ENCODE measurements around the gene TUBA3E.
"Not testable (repeated sequence)": the region's sequence is repeated elsewhere in the genome, so short reads cannot be mapped to it uniquely, and the experiment has no call there.

The TUBA3E gene

GRCh38 chr2:130229161-130229510, 30.9 kb upstream of the TUBA3E start:
- not testable (repeated sequence) for H3K9me3 ChIP-seq (ENCODE audit: control insufficient read depth, low read length); H3K4me1 ChIP-seq (ENCODE audit: control insufficient read depth, insufficient read depth, low read length, poor library complexity, severe bottlenecking); H3K27me3 ChIP-seq (replicated peaks; ENCODE audit: control insufficient read depth, insufficient read depth, low read length, poor library complexity, severe bottlenecking); H3K36me3 ChIP-seq (ENCODE audit: control insufficient read depth, insufficient read depth, low read length); H3K27ac ChIP-seq (ENCODE audit: insufficient read depth, low read length, poor library complexity, severe bottlenecking); H3K4me3 ChIP-seq (ENCODE audit: insufficient read depth, low read depth, low read length, poor library complexity, severe bottlenecking)
- DNase-seq, result peak in 1 of 3 donors; percentile 32

DNA sequence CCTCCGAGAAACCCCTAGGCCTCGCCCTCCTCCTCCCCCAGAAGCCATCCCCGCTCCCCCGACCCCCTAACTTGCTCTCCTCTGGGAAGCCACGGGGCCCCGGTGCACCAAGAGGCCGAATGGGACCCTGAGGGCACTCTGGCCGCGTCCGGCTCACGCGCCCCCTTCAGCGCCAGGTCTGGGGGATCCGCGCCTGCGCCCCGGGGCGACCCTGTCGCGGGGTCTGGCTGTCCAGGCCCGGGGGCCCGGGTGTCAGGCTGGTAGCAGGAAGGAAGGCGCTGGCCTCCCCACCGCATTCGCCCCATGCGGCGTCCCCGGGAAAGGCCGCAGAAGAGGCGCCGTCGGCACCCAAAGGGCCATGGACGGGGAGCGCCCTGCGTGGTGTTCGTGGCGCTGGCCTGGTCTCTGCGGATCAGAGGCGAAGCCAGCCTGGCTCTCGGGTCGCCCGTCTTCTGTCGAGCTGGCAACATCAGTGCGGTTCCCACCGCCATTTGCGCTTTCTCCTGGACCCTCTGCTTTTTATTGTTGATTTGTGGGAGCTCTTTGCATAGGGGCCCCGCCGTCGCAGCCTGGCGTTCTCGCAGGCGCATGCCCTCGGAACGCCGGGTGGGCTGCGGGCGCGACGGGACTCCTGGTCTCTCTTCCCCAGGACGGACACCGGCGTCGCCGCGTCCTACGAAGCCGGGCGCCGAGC, 30.4 kb upstream of the TUBA3E start:
- not testable (repeated sequence) for H3K36me3 ChIP-seq (ENCODE audit: control insufficient read depth, insufficient read depth, low read length); DNase-seq; H3K27ac ChIP-seq (ENCODE audit: insufficient read depth, low read length, poor library complexity, severe bottlenecking); H3K9me3 ChIP-seq (ENCODE audit: control insufficient read depth, low read length); H3K4me1 ChIP-seq (ENCODE audit: control insufficient read depth, insufficient read depth, low read length, poor library complexity, severe bottlenecking); H3K27me3 ChIP-seq (replicated peaks; ENCODE audit: control insufficient read depth, insufficient read depth, low read length, poor library complexity, severe bottlenecking); H3K4me3 ChIP-seq (ENCODE audit: insufficient read depth, low read depth, low read length, poor library complexity, severe bottlenecking)

DNA sequence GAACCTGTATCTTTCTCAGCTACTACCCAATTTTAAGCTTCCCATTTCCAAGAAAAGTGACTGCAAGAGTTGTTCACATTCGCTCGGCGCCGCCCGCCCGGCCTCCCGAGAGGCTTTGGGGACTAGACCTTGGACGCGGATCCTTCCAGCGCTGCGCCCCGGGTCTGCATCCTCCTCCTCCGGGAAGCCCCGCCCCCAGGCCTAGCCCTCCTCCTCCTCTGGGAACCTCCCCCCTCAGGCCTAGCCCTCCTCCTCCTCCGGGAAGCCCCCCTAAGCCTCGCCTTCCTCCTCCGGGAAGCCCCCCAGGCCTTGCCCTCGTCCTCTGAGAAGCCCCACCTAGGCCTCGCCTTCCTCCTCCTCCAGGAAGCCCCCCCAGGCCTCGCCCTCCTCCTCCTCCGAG, 29.8 kb upstream of the TUBA3E start:
- DNase-seq; H3K4me1 ChIP-seq (ENCODE audit: control insufficient read depth, insufficient read depth, low read length, poor library complexity, severe bottlenecking); H3K36me3 ChIP-seq (ENCODE audit: control insufficient read depth, insufficient read depth, low read length); H3K9me3 ChIP-seq (ENCODE audit: control insufficient read depth, low read length); H3K27ac ChIP-seq (ENCODE audit: insufficient read depth, low read length, poor library complexity, severe bottlenecking); H3K27me3 ChIP-seq (replicated peaks; ENCODE audit: control insufficient read depth, insufficient read depth, low read length, poor library complexity, severe bottlenecking); H3K4me3 ChIP-seq (ENCODE audit: insufficient read depth, low read depth, low read length, poor library complexity, severe bottlenecking): not testable (repeated sequence)

DNA sequence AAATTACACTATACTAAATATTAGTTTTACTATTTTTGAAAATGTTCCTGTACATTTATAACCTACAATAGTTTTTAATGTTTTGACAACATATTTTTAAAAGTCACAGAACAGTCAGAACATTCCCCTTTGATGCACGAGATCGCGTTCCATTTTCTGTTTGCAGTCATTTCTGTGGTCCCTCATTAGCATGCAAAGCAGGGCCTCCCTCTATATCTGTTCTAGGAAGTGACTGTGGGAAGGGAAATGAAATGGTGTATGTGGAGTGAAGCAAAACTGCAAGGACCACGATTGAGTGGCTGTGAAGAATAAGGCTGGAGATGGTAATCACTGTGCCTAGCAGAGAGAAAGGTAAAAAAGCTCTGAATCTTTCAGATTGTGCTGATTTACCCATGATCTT, 24.3 kb upstream of the TUBA3E start:
- H3K27me3 ChIP-seq (replicated peaks; ENCODE audit: control insufficient read depth, insufficient read depth, low read length, poor library complexity, severe bottlenecking); H3K27ac ChIP-seq (ENCODE audit: insufficient read depth, low read length, poor library complexity, severe bottlenecking); H3K4me3 ChIP-seq (ENCODE audit: insufficient read depth, low read depth, low read length, poor library complexity, severe bottlenecking); H3K9me3 ChIP-seq (ENCODE audit: control insufficient read depth, low read length); H3K36me3 ChIP-seq (ENCODE audit: control insufficient read depth, insufficient read depth, low read length); DNase-seq; H3K4me1 ChIP-seq (ENCODE audit: control insufficient read depth, insufficient read depth, low read length, poor library complexity, severe bottlenecking): not testable (repeated sequence)

GRCh38 chr2:130220505-130220904, 22.3 kb upstream of the TUBA3E start:
- H3K27me3 ChIP-seq (replicated peaks; ENCODE audit: control insufficient read depth, insufficient read depth, low read length, poor library complexity, severe bottlenecking); H3K4me1 ChIP-seq (ENCODE audit: control insufficient read depth, insufficient read depth, low read length, poor library complexity, severe bottlenecking); H3K27ac ChIP-seq (ENCODE audit: insufficient read depth, low read length, poor library complexity, severe bottlenecking); H3K4me3 ChIP-seq (ENCODE audit: insufficient read depth, low read depth, low read length, poor library complexity, severe bottlenecking); DNase-seq; H3K36me3 ChIP-seq (ENCODE audit: control insufficient read depth, insufficient read depth, low read length); H3K9me3 ChIP-seq (ENCODE audit: control insufficient read depth, low read length): not testable (repeated sequence)

DNA sequence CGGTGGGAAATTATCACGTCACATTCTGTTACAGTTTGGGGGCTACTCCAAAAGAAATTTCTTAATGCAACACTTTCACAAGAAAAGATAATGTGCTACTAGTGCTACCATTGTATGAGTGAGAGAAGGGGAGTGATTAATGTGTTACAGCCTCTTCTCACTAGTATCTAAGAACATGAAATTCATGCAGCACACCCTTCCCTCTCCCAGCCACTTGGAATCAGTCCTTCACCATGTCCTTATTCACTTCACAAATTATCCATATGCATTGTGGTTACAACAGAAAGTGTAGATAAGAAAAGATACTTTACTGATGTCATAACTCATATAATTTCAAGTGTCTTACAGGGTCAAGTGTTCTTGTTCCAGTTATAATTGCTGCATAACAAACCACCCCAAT, 20.9 kb upstream of the TUBA3E start:
- not testable (repeated sequence) for H3K4me1 ChIP-seq (ENCODE audit: control insufficient read depth, insufficient read depth, low read length, poor library complexity, severe bottlenecking); H3K9me3 ChIP-seq (ENCODE audit: control insufficient read depth, low read length); H3K27ac ChIP-seq (ENCODE audit: insufficient read depth, low read length, poor library complexity, severe bottlenecking); DNase-seq; H3K36me3 ChIP-seq (ENCODE audit: control insufficient read depth, insufficient read depth, low read length); H3K27me3 ChIP-seq (replicated peaks; ENCODE audit: control insufficient read depth, insufficient read depth, low read length, poor library complexity, severe bottlenecking); H3K4me3 ChIP-seq (ENCODE audit: insufficient read depth, low read depth, low read length, poor library complexity, severe bottlenecking)

DNA sequence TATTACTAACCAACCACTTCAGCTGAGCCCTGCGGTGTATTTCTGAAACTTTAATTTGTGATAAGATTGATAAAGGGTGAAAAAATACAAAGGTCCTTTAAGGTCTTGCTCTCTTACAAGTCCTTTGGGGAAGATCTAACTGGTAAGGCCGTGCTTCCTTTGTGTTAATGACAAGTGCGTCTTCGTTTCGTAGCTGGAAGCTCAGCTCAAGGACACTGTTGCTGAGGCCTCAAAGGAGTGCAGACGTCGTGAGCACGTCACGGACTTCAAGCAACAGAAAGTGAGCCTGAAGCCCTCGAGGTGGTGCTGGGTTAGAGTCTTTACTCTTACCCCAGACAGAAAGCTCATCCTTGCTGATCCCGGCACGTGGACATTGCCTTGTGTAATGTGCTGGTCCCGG, 8.8 kb upstream of the TUBA3E start:
- H3K27ac ChIP-seq (ENCODE audit: insufficient read depth, low read length, poor library complexity, severe bottlenecking), result not testable (repeated sequence)

GRCh38 chr2:130203150-130203549, 4.9 kb upstream of the TUBA3E start:
- not testable (repeated sequence) for H3K4me3 ChIP-seq (ENCODE audit: insufficient read depth, low read depth, low read length, poor library complexity, severe bottlenecking); DNase-seq; H3K27me3 ChIP-seq (replicated peaks; ENCODE audit: control insufficient read depth, insufficient read depth, low read length, poor library complexity, severe bottlenecking); H3K36me3 ChIP-seq (ENCODE audit: control insufficient read depth, insufficient read depth, low read length); H3K4me1 ChIP-seq (ENCODE audit: control insufficient read depth, insufficient read depth, low read length, poor library complexity, severe bottlenecking); H3K27ac ChIP-seq (ENCODE audit: insufficient read depth, low read length, poor library complexity, severe bottlenecking); H3K9me3 ChIP-seq (ENCODE audit: control insufficient read depth, low read length)

More for the DNA sequence above, 8.8 kb upstream of the TUBA3E start:
- not testable (repeated sequence) for DNase-seq; H3K4me3 ChIP-seq (ENCODE audit: insufficient read depth, low read depth, low read length, poor library complexity, severe bottlenecking); H3K9me3 ChIP-seq (ENCODE audit: control insufficient read depth, low read length); H3K27me3 ChIP-seq (replicated peaks; ENCODE audit: control insufficient read depth, insufficient read depth, low read length, poor library complexity, severe bottlenecking); H3K4me1 ChIP-seq (ENCODE audit: control insufficient read depth, insufficient read depth, low read length, poor library complexity, severe bottlenecking); H3K36me3 ChIP-seq (ENCODE audit: control insufficient read depth, insufficient read depth, low read length)

GRCh38 chr2:130202518-130202917, 4.3 kb upstream of the TUBA3E start:
- H3K4me1 ChIP-seq (ENCODE audit: control insufficient read depth, insufficient read depth, low read length, poor library complexity, severe bottlenecking); DNase-seq; H3K27me3 ChIP-seq (replicated peaks; ENCODE audit: control insufficient read depth, insufficient read depth, low read length, poor library complexity, severe bottlenecking); H3K9me3 ChIP-seq (ENCODE audit: control insufficient read depth, low read length); H3K27ac ChIP-seq (ENCODE audit: insufficient read depth, low read length, poor library complexity, severe bottlenecking); H3K36me3 ChIP-seq (ENCODE audit: control insufficient read depth, insufficient read depth, low read length); H3K4me3 ChIP-seq (ENCODE audit: insufficient read depth, low read depth, low read length, poor library complexity, severe bottlenecking): not testable (repeated sequence)

GRCh38 chr2:130196052-130196451, 2.2 kb downstream of the TUBA3E start:
- not testable (repeated sequence) for H3K36me3 ChIP-seq (ENCODE audit: control insufficient read depth, insufficient read depth, low read length); H3K4me3 ChIP-seq (ENCODE audit: insufficient read depth, low read depth, low read length, poor library complexity, severe bottlenecking); H3K27ac ChIP-seq (ENCODE audit: insufficient read depth, low read length, poor library complexity, severe bottlenecking); H3K9me3 ChIP-seq (ENCODE audit: control insufficient read depth, low read length); H3K4me1 ChIP-seq (ENCODE audit: control insufficient read depth, insufficient read depth, low read length, poor library complexity, severe bottlenecking); DNase-seq; H3K27me3 ChIP-seq (replicated peaks; ENCODE audit: control insufficient read depth, insufficient read depth, low read length, poor library complexity, severe bottlenecking)
